Pericardium fibroblast (primary cell): ENCODE results near the gene KASH5. TPM values are rescaled to one million over a fixed set of nuclear protein-coding genes. Genes with fewer than 3 reads are reported as not detected.

Experiments
- total RNA-seq: library from RNA; depleted of rRNA; stranded (reverse); fragments of >200 nt; gene quantifications from 2 replicates; pipeline ENCODE4 v1.2.3, GENCODE V29; 2015

KASH5 gene
- not detected in 2 replicates for total RNA-seq

DNA sequence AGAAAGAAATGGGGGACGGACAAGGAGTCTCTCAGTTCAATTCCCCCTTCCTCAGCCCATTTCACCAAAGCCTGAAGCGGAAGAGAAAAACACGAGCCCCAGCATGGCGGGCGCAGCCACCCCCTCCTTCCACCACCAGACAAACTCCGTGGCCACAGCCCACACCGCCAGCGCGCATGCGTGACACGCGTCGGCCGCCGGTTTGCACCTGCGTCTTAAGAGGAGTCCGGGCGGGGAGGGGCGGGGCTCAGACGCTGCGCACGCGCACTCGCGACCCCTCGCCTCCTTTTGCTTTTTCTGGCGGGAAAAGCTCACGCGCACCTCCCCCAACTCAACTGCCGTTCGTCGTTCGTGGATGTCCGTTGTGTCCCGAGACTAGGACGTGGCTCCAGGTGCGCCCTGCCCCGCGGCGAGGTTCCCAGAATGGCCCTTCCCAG, at the start of gene KASH5:
Gene KASH5, plus strand, starts transcription at position 314 of the 437 bp plus-strand sequence. CDS start 2,635 bp downstream, outside the sequence.

GRCh38 chr19:49362048-49362928, 25.8 kb upstream of the KASH5 start, which contains the start of gene TEAD2:
TEAD2 (minus strand) TSS chr19:49362416; CDS start chr19:49360075, 2,341 bp downstream.

DNA sequence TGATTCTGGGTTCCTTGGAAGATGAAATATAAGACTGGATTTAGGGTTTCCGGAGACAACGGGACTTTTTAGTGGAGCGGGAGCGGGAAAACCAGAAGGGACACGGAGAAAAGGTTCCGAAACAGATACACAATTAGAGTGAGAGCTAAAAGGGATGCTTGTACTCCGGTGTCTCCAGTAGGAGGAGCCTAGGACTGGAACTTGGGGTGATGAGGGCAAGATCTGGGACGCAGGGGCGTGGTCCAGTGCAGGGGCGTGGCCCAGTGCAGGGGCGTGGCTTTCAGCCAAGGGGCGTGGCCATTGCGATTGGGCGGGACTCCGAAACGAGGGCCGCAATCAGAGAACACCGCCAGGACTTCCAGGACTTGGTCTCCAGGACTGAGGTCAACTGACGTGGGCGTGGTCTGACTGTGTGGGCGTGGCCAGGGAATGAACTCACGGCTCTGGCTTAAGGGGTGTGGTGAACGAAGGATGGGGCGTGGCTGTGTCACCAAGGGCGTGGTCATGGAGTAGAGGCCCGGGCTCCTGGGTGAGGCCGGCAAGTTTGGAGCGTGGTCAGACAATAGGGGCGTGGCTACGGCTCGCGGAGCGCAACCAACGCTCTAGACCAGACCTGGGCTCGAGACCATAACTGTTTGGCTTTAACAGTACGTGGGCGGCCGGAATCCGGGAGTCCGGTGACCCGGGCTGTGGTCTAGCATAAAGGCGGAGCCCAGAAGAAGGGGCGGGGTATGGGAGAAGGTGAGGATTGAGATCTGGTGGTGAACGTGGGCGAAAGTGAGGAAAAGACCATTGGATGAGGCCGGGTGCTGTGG, 24.6 kb upstream of the KASH5 start, which contains the start of gene DKKL1:
Gene DKKL1, plus strand, starts transcription at position 610 of the 815 bp plus-strand sequence. Its CDS starts 122 bp downstream, at position 732.

DNA sequence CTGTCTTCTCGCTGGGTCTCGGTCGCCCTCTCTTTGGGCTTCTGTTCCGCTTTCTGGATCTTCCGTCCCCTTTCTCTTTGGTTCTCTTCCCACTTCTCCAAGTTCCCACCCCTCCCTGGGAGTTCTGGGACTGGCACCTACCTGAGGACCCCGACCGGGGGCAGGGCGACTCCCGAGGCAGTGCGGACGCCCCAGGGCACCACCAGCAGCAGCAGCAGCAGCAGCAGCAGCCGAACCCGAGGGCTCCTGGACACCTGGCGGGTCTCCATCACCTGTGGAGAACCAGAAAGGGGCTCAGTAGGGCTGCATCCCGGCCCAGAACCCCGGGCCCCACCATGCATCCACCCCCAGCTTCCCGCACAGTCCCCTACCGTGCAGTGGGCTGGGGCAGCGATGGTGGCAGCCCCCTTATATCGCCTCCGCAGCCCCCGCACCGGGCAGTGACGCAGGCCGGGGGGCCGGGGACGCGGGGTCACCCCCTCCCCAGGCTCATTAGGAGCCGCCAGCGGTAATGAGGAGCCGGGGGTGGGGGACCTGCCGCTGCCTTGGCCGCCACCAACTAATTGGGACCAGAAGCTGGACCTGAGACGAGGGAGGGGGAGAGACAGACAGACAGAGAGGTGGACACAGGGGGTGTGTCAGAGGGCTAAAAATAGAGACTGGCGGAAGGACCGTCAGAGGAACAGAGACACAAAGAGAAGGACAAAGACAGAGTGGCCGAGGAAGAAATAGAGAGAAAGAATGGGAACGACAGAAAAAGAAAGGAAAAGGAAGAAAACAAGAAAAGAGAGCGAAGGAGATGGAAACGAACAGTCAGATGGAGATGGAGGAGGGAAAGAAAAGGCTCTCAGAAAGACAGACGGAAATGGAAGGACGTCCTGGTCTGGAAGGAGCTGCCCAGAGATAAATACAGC, 35.3 kb downstream of the KASH5 start, which contains the start of gene PTH2:
Gene PTH2, minus strand, starts transcription at position 371 of the 914 bp plus-strand sequence. Its CDS starts 102 bp downstream, at position 269.

GRCh38 chr19:49425178-49425577, 37.1 kb downstream of the KASH5 start, which contains the start of gene GFY:
GFY (plus strand) TSS chr19:49425388; CDS start chr19:49426431, 1,043 bp downstream.

GRCh38 chr19:49441210-49441959, 53.3 kb downstream of the KASH5 start, which contains the start of gene SLC17A7:
SLC17A7 (minus strand) TSS chr19:49441527; CDS start chr19:49441379, 148 bp downstream.

DNA sequence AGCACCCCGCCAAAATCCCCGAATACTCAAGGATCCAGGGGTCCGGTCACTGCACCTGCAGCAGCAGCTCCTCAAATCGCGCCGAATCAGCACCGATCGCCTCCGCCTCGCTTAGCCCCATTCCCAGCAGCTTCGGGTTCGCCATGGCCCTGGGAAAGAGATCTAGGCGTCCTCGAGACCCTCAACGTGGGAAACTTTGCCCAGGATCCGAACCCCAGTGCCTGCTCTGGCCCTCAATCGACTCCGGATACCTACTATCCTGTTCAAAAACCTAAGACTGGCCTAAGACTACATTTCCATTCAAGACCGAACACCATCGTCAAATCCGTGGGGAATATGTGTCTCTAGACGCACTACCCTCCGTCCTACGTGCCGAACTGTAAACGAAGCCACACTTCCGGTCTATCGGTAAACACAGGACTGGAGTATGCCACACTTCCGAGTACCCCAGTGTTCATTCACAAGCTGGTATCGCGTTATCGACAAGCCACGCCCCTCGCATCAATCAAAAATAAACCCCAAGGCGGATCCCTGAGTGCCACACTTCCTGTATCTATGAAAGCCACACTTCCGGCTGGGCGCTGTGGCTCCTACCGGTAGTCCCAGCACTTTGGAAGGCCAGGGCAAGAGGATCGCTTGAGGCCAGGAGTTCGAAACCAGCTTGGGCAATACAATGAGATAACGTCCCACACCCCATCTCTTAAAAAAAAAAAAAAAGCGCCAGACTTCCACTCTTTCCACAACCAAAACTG, 63.6 kb downstream of the KASH5 start, which contains the start of gene PIH1D1:
Gene PIH1D1, minus strand, starts transcription at position 385 of the 752 bp plus-strand sequence. Its CDS starts 240 bp downstream, at position 145.

GRCh38 chr19:49453013-49453756, 65.1 kb downstream of the KASH5 start, which contains the start of gene ALDH16A1:
ALDH16A1 (plus strand) TSS chr19:49453225; CDS start chr19:49453332, 107 bp downstream.

Other genes with a start within 250 kb of the KASH5 start
- 1.2 and 3.2 TPM in 2 replicates for gene HRC, start 232.9 kb upstream of the KASH5 start, total RNA-seq
- 15.2 and 27.5 TPM in 2 replicates for gene TRPM4, start 230.5 kb upstream of the KASH5 start, total RNA-seq
- gene SLC6A16, start 63.1 kb upstream of the KASH5 start, total RNA-seq, result 0.51 TPM in 1 of 2 replicates, not detected in the other
- not detected in 2 replicates for gene CD37, start 52.8 kb upstream of the KASH5 start, total RNA-seq
- gene TEAD2, start 25.8 kb upstream of the KASH5 start, total RNA-seq, result 33.3 and 35.7 TPM in 2 replicates
- gene DKKL1, start 24.4 kb upstream of the KASH5 start, total RNA-seq, result 0.70 TPM in 1 of 2 replicates, not detected in the other
- gene PTH2, start 35.2 kb downstream of the KASH5 start, total RNA-seq, result not detected in 2 replicates
- gene GFY, start 37.1 kb downstream of the KASH5 start, total RNA-seq, result not detected in 2 replicates
- not detected in 2 replicates for gene SLC17A7, start 53.3 kb downstream of the KASH5 start, total RNA-seq
- gene PIH1D1, start 63.6 kb downstream of the KASH5 start, total RNA-seq, result 52.9 and 75.9 TPM in 2 replicates
- gene ALDH16A1, start 65.0 kb downstream of the KASH5 start, total RNA-seq, result 25.3 and 36.2 TPM in 2 replicates
- gene FLT3LG, start 86.0 kb downstream of the KASH5 start, total RNA-seq, result 2.6 and 3.3 TPM in 2 replicates
- 4,979 and 5,980 TPM in 2 replicates for gene RPL13A, start 99.4 kb downstream of the KASH5 start, total RNA-seq
- 4,757 and 6,131 TPM in 2 replicates for gene RPS11, start 108.2 kb downstream of the KASH5 start, total RNA-seq
- gene FCGRT, start 124.4 kb downstream of the KASH5 start, total RNA-seq, result 117 and 185 TPM in 2 replicates
- 161 and 237 TPM in 2 replicates for gene RCN3, start 139.8 kb downstream of the KASH5 start, total RNA-seq
- gene NOSIP, start 192.3 kb downstream of the KASH5 start, total RNA-seq, result 63.1 and 64.5 TPM in 2 replicates
- gene PRRG2, start 193.1 kb downstream of the KASH5 start, total RNA-seq, result 0.09 TPM in 1 of 2 replicates, not detected in the other
- gene PRR12, start 202.9 kb downstream of the KASH5 start, total RNA-seq, result 6.9 and 8.0 TPM in 2 replicates